ENCODE data around the gene PDK1. TPM values are rescaled to one million over a fixed set of nuclear protein-coding genes. Genes with fewer than 3 reads are reported as not detected.

The PDK1 gene
- total RNA-seq, 1 donor from 2014 or later: 7.7 TPM

DNA sequence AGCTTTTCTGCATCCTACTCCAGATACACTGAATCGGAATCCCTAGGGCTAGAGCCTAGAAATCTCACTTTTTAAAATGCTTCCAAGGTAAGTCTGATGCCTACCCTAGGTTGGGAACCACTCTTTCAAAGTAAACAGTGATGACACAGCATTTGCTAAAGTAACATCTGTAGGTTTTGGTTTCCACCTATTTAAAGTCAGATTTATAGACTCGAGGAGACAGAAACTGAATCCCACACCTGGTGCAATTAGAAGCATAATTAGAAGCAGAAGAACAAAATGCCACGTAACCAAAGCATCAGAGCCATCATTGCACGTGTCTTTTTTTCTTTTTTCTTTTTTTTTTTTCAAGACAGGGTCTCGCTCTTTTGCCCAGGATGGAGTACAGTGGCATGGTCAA lies 40.9 kb downstream of the PDK1 start:
- H3K27me3 ChIP-seq (ENCODE audit: control insufficient read depth, insufficient read depth, low read length): no peaks in the 10 kb centered on the region
- no peak for DNase-seq (ENCODE audit: low read depth)
- TF ChIP-seq, protein P1, sequence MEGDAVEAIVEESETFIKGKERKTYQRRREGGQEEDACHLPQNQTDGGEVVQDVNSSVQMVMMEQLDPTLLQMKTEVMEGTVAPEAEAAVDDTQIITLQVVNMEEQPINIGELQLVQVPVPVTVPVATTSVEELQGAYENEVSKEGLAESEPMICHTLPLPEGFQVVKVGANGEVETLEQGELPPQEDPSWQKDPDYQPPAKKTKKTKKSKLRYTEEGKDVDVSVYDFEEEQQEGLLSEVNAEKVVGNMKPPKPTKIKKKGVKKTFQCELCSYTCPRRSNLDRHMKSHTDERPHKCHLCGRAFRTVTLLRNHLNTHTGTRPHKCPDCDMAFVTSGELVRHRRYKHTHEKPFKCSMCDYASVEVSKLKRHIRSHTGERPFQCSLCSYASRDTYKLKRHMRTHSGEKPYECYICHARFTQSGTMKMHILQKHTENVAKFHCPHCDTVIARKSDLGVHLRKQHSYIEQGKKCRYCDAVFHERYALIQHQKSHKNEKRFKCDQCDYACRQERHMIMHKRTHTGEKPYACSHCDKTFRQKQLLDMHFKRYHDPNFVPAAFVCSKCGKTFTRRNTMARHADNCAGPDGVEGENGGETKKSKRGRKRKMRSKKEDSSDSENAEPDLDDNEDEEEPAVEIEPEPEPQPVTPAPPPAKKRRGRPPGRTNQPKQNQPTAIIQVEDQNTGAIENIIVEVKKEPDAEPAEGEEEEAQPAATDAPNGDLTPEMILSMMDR (IDR thresholded peaks at IDR 0.05; ENCODE audit: insufficient read depth, low read length, poor library complexity, severe bottlenecking): no peak
- no peaks in the 10 kb centered on the region for H3K36me3 ChIP-seq (ENCODE audit: control insufficient read depth, insufficient read depth, low read length)
- H3K4me3 ChIP-seq (ENCODE audit: low read depth, low read length): no peak overlapping the region

DNA sequence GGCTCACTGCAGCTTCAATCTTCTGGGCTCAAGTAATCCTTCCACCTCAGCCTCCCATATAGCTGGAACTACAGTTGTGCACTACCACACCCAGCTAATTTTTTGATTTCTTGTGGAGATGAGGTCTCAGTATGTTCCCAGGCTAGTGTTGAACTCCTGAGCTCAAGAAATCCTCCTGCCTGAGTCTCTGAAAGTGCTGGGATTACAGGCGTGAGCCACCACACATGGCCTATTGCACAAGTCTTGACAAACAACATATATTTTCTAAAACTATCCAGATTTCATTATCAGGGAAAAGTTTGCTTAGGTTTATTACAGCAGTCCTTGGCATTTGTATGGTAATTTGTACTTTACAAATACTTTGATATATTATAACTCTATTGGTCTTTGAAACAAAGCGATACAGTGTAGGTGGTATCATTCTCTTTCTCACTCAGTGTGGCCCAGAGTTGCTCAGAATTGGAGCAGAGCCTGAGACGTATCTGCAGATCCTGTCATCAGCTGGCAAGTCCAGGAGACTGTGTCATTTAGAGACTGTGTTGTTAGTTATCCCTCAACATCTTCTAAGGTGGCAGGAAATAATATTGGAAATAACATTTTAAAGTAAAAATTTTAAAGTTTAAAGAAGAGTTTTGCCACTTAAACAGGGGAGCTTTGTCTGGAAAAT lies 41.4 kb downstream of the PDK1 start:
- H3K27me3 ChIP-seq (ENCODE audit: control insufficient read depth, insufficient read depth, low read length): no peaks in the 10 kb centered on the region
- H3K36me3 ChIP-seq (ENCODE audit: control insufficient read depth, insufficient read depth, low read length): no peaks in the 10 kb centered on the region
- TF ChIP-seq, protein P1 (IDR thresholded peaks at IDR 0.05; ENCODE audit: insufficient read depth, low read length, poor library complexity, severe bottlenecking): no peak
- no peak overlapping the region for H3K4me3 ChIP-seq (ENCODE audit: low read depth, low read length)
- no peak for DNase-seq (ENCODE audit: low read depth)

DNA sequence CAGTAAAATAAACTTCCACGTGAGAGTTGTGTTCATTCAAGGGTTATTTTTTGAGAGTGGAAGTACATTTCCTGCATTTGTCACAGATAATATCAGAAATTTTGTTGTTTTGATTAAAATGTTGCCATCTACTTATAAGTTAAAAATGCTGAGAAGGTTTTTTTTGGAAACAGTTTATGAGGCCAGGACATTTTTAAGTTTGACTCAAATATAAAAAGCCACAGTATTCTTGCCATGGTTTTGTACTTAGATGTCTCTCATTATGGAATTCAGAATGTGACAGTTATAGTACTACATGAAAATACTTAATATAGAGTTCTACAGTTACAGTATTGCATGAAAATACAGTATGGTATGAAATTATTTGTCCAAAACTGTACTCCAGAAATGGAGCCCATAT lies 44.1 kb downstream of the PDK1 start:
- no peak for DNase-seq (ENCODE audit: low read depth)
- H3K27me3 ChIP-seq (ENCODE audit: control insufficient read depth, insufficient read depth, low read length): no peaks in the 10 kb centered on the region
- TF ChIP-seq, protein P1 (IDR thresholded peaks at IDR 0.05; ENCODE audit: insufficient read depth, low read length, poor library complexity, severe bottlenecking): no peak
- H3K36me3 ChIP-seq (ENCODE audit: control insufficient read depth, insufficient read depth, low read length): no peaks in the 10 kb centered on the region
- H3K4me3 ChIP-seq (ENCODE audit: low read depth, low read length): no peak overlapping the region

DNA sequence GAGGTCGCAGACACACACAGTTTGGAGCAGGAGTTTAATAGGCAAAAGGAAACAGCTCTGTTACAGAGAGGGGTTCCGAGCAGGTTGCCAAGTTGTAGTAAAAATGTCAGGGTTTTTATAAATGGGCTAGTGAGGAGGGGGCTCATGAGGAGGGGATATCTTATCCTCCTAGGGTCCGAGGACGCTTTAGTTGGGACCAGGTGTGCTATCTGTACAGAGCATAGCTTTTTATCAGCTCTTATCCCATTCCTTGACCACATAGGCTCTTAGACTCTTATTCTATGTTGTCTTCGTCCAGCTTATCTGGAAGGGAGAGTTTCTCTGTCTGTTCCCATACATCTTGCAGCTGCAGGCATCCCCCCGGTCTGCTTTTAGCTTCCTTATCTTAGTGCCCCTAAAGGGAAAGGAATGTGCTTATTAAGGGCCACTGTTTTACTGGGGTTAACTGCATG lies 44.7 kb downstream of the PDK1 start:
- no peak overlapping the region for H3K4me3 ChIP-seq (ENCODE audit: low read depth, low read length)
- no peaks in the 10 kb centered on the region for H3K27me3 ChIP-seq (ENCODE audit: control insufficient read depth, insufficient read depth, low read length)
- DNase-seq (ENCODE audit: low read depth): no peak
- no peaks in the 10 kb centered on the region for H3K36me3 ChIP-seq (ENCODE audit: control insufficient read depth, insufficient read depth, low read length)
- TF ChIP-seq, protein P1 (IDR thresholded peaks at IDR 0.05; ENCODE audit: insufficient read depth, low read length, poor library complexity, severe bottlenecking): no peak

DNA sequence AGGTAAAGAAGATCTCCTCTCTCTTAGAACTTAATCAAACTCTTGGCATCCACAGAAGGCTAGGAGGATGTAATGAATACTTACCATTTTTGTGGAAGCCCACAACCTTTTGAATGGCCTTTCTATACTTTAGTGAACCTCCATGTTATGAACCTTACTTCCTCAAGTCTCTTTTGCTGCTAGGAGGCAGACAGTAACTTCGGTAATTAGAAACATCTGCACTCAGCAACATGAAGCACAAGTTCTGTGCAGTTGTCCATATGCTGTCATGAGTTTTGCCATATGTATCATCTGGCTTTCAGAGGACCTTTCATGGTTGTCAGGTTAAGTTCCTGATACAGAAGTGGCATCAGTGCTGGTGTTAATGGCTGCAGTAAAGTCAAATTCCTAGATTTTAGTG lies 50.4 kb downstream of the PDK1 start:
- Histone ChIP-seq H3K4me3 (ENCODE audit: low read depth, low read length) (no peak overlapping the region), H3K36me3 (ENCODE audit: control insufficient read depth, insufficient read depth, low read length) (no peaks in the 10 kb centered on the region), H3K27me3 (ENCODE audit: control insufficient read depth, insufficient read depth, low read length) (no peaks in the 10 kb centered on the region)
- TF ChIP-seq, protein P1 (IDR thresholded peaks at IDR 0.05; ENCODE audit: insufficient read depth, low read length, poor library complexity, severe bottlenecking): no peak
- no peak for DNase-seq (ENCODE audit: low read depth)

DNA sequence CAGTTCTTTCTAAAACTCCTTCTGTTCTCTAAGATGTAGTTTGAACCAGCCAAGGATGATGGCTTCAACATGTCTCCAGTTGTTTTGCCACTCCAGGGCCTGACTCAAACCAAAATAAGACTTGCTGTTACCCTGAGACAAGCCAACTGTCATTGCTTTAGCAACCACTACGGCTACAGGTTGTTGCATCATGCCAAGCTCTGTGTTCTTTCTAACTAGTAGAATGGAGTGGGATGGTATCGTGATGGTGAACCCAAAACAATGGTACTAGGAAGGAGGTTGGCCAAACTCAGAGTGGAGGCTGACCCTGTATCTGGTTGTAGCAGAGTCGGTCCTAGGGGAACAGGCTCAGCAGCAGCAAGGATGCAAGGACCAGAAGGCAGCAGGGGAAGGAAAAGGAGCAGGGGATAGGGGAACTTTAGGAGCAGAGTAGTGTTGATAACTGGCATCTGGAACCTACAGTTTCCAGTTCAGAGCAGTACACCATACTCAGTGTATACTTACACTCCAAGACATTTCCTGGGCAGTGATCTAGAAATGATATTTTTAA lies 51.6 kb downstream of the PDK1 start:
- DNase-seq (ENCODE audit: low read depth): no peak
- TF ChIP-seq, protein P1 (IDR thresholded peaks at IDR 0.05; ENCODE audit: insufficient read depth, low read length, poor library complexity, severe bottlenecking): no peak
- Histone ChIP-seq H3K36me3 (ENCODE audit: control insufficient read depth, insufficient read depth, low read length) (no peaks in the 10 kb centered on the region), H3K4me3 (ENCODE audit: low read depth, low read length) (no peak overlapping the region), H3K27me3 (ENCODE audit: control insufficient read depth, insufficient read depth, low read length) (no peaks in the 10 kb centered on the region)
